Progenitor cell of endocrine pancreas (in vitro differentiated cells): ENCODE measurements around the gene LPCAT1. TPM values are rescaled to one million over a fixed set of nuclear protein-coding genes. Genes with fewer than 3 reads are reported as not detected.

Experiments used
- DNase-seq: peaks from one replicate; pipeline ENCODE4 v3.0.0; 2021; ENCODE audit warnings: low spot score; ENCODE audit not compliant: unreplicated experiment
- H3K27ac Mint-ChIP-seq: 2 replicates; pipeline ENCODE4 v1.8.0; 2021; ENCODE audit warnings: mild to moderate bottlenecking, moderate library complexity, mixed read lengths
- H3K27me3 Mint-ChIP-seq: 2 replicates; pipeline ENCODE4 v1.8.0; 2021; ENCODE audit warnings: mixed read lengths
- H3K36me3 Mint-ChIP-seq: 2 replicates; pipeline ENCODE4 v1.8.0; 2022; ENCODE audit warnings: mixed read lengths; ENCODE audit not compliant: insufficient read depth
- H3K4me1 Mint-ChIP-seq: 2 replicates; pipeline ENCODE4 v1.8.0; 2021; ENCODE audit warnings: low read depth, mixed read lengths
- H3K4me3 Mint-ChIP-seq: 2 replicates; pipeline ENCODE4 v1.8.0; 2021; ENCODE audit warnings: low read depth, mild to moderate bottlenecking, moderate library complexity, mixed read lengths
- H3K9me3 Mint-ChIP-seq: 2 replicates; pipeline ENCODE4 v1.8.0; 2021; ENCODE audit warnings: low read depth, mixed read lengths
- CTCF ChIP-seq: fragments of 200-600 bp; sonication (generic); IDR thresholded peaks from one replicate; pipeline ENCODE4 v1.5.0; 2021; ENCODE audit warnings: antibody characterized with exemption, mild to moderate bottlenecking; ENCODE audit not compliant: unreplicated experiment
- microRNA-seq: library from miRNA; unstranded; fragments of <30 nt; microRNA quantifications from one replicate; pipeline ENCODE4 v1.1.0, GENCODE V29; 2020; ENCODE audit warnings: borderline number of aligned reads; ENCODE audit not compliant: unreplicated experiment
- total RNA-seq: library from RNA; stranded (reverse); gene quantifications from 2 replicates; pipeline ENCODE4 v1.2.1, GENCODE V29; 2021

Gene LPCAT1
- total RNA-seq, 1 donor from 2014 or later = 73.3 TPM

DNA sequence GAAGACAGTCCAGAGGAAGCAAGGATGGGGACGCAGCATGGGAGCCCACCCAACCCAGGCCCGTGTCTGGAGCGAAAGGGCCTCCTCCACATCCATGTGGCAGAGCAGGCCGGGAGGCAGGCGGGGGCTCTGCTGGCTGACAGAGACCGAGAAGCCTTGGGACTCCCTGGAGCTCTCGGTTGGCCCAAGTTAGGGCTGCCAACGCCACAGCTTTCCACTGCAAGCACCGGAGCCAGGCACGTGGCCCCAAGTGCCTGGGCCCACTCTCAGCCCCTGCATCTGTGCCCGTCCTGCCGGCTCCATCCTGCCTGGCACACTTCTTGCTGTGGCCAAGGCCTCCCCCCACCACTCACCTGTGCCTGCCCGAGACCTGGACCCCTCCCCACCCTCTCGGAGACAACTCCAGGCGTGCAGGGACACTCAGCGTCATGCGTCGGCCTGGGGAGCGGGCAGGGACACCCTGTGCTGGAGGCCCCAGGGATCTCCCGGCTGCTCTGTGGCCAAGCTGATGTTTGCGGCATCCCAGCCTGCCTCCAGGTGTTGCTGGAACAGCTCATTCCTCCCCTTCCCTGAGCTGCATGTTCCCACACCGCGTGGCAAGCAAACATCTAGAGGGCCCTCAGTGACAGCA lies 110.0 kb downstream of the LPCAT1 start:
- TF ChIP-seq CTCF = no peak
- H3K27me3 Mint-ChIP-seq = peaks cover 34% of the 10 kb centered on the region
- no peaks in the 10 kb centered on the region for H3K4me1 Mint-ChIP-seq
- H3K36me3 Mint-ChIP-seq = no peaks in the 10 kb centered on the region
- H3K9me3 Mint-ChIP-seq = no peaks in the 10 kb centered on the region
- DNase-seq = no peak
- no peak overlapping the region for H3K4me3 Mint-ChIP-seq
- H3K27ac Mint-ChIP-seq = no peak overlapping the region

- no peak for DNase-seq
- Mint-ChIP-seq H3K9me3 (no peaks in the 10 kb centered on the region), H3K27me3 (peaks cover 31% of the 10 kb centered on the region), H3K36me3 (no peaks in the 10 kb centered on the region), H3K27ac (no peak overlapping the region), H3K4me1 (no peaks in the 10 kb centered on the region), H3K4me3 (no peak overlapping the region)
- no peak for TF ChIP-seq CTCF
These were observed 110.5 kb downstream of the LPCAT1 start for GRCh38 chr5:1413211-1413610.

GRCh38 chr5:1412621-1413020 lies 111.1 kb downstream of the LPCAT1 start:
- Mint-ChIP-seq H3K4me3 (no peak overlapping the region), H3K9me3 (no peaks in the 10 kb centered on the region), H3K27ac (no peak overlapping the region), H3K4me1 (no peaks in the 10 kb centered on the region), H3K27me3 (peaks cover 31% of the 10 kb centered on the region), H3K36me3 (no peaks in the 10 kb centered on the region)
- no peak for DNase-seq
- no peak for TF ChIP-seq CTCF

DNA sequence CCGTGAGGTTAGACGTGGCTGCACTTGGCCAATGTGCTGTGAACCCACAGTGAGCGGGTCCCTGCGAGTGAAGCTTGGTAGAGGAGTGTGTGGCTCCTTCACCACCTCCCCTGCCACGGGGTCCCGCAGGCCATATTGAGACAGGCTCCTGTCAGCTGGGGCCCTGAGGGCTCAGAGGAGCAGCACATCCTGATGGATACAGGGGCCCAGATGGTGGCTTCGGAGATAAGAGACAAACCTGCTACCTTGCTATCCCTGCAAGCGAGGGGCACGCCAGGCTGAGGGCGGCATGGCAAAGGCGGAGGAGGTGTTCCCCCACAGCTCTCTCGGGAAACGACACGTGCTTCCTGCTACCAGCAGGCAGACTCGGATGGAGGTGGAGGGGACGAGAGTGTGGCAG lies 111.6 kb downstream of the LPCAT1 start:
- DNase-seq = no peak
- Mint-ChIP-seq H3K4me3 (no peak overlapping the region), H3K4me1 (no peaks in the 10 kb centered on the region), H3K27me3 (peaks cover 35% of the 10 kb centered on the region), H3K36me3 (no peaks in the 10 kb centered on the region), H3K27ac (no peak overlapping the region), H3K9me3 (no peaks in the 10 kb centered on the region)
- no peak for TF ChIP-seq CTCF

Small RNA genes lying within 50 kb of the gene (microRNA-seq; reads per million reads assigned to microRNA genes)
- not detected for gene MIR6075

Other genes with a start within 250 kb of the LPCAT1 start
- 3.5 and 4.3 TPM in 2 replicates for gene TERT, start 228.9 kb downstream of the LPCAT1 start, total RNA-seq
- 90.3 and 95.4 TPM in 2 replicates for gene CLPTM1L, start 178.9 kb downstream of the LPCAT1 start, total RNA-seq
- gene SLC6A3, start 78.5 kb downstream of the LPCAT1 start, total RNA-seq = not detected in 2 replicates